IPS-20b (cell line): ENCODE results near the gene PIK3R1.

Source experiments
- H3K27ac ChIP-seq: one replicate; pipeline ENCODE4 v1.5.1; 2013; ENCODE audit warnings: low read length
- H3K27me3 ChIP-seq: 2 replicates; pipeline ENCODE4 v1.6.1; 2013; ENCODE audit warnings: mild to moderate bottlenecking, low read length, inconsistent platforms; ENCODE audit not compliant: insufficient read depth
- H3K36me3 ChIP-seq: 2 replicates; pipeline ENCODE4 v1.6.1; 2013; ENCODE audit warnings: low read depth, mild to moderate bottlenecking, inconsistent platforms, low read length, moderate library complexity; ENCODE audit not compliant: insufficient read depth
- H3K4me1 ChIP-seq: 2 replicates; pipeline ENCODE4 v1.6.1; 2013; ENCODE audit warnings: mild to moderate bottlenecking, control low read depth, inconsistent platforms, low read length, moderate library complexity; ENCODE audit not compliant: insufficient read depth
- H3K4me3 ChIP-seq: 2 replicates; pipeline ENCODE4 v1.5.1; 2013; ENCODE audit warnings: mild to moderate bottlenecking, low read length, inconsistent platforms
- H3K9ac ChIP-seq: 2 replicates; pipeline ENCODE4 v1.6.1; 2013; ENCODE audit warnings: low read depth, mild to moderate bottlenecking, inconsistent platforms, low read length, moderate library complexity
- H3K9me3 ChIP-seq: 2 replicates; pipeline ENCODE4 v1.6.1; 2013; ENCODE audit warnings: mild to moderate bottlenecking, low read depth, low read length, inconsistent platforms; ENCODE audit not compliant: insufficient read depth

The PIK3R1 gene

DNA sequence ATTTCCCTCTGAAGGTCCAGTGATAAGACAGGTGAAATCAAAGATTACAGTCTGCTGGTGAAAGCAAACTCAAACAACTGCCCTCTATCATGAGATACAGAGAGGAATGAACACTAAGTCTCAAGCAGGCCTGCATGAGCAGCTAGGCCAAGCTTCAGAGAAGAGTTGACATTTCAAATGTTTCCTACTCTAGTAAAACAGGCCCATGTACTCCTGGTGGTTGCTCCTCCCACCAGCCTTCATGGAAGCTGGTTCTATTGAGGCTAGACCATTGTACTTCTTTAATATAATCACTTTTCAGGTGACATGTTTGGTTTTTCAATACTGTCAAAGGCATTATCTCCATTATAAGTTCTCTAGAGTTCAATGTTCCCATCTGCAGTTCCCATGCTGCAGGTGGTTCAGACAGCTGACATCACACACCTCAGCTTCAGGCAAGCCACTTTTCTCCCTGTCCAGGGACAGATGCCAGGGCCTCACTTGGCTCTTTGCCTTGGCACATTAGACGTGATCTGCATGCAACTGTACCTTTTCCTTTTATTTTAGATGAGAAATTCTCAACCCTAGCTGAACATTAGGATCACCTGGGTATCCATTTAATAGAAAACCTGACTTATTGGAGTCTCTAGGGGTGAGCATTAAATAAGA, 89.8 kb downstream of the PIK3R1 start:
- Histone ChIP-seq H3K9me3 (no peaks in the 10 kb centered on the region), H3K27ac (no peak overlapping the region), H3K4me3 (no peak overlapping the region), H3K27me3 (no peaks in the 10 kb centered on the region), H3K4me1 (no peaks in the 10 kb centered on the region), H3K9ac (no peak overlapping the region), H3K36me3 (no peaks in the 10 kb centered on the region)

DNA sequence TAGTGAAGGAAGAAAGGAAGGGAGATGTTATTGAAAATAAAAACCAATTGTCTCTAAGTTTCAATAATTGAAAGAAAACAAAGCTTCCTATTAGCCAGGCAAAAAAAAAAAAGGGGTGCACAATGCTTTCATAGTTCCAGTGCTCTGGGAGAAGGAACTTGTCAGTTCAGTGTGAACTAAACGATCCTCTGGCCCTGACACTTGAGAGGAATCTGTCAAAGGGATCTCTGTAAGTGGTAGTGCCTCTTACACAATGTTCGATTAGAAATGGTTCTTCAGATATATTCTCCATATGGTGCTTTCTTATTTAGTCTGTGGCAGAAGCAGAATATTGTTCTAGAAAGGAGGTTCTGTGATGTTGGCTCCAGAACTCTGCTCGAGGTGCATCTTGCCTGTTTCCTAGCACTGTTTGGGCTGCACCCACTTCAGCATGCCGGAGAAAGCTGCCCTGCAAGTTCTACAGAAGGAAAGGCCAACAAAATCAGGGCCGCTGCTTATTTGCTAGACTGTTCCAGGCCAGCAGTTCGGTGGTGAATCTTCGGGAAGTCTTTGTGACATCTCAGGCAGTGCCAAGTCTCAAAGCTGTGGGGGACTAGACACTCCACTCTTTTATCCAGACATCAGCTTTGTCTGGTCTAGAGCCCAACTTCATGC, 90.9 kb downstream of the PIK3R1 start:
- H3K9me3 ChIP-seq, result no peaks in the 10 kb centered on the region
- H3K27me3 ChIP-seq, result no peaks in the 10 kb centered on the region
- no peaks in the 10 kb centered on the region for H3K36me3 ChIP-seq
- H3K9ac ChIP-seq, result no peak overlapping the region
- no peak overlapping the region for H3K4me3 ChIP-seq
- no peak overlapping the region for H3K27ac ChIP-seq
- H3K4me1 ChIP-seq, result no peaks in the 10 kb centered on the region

DNA sequence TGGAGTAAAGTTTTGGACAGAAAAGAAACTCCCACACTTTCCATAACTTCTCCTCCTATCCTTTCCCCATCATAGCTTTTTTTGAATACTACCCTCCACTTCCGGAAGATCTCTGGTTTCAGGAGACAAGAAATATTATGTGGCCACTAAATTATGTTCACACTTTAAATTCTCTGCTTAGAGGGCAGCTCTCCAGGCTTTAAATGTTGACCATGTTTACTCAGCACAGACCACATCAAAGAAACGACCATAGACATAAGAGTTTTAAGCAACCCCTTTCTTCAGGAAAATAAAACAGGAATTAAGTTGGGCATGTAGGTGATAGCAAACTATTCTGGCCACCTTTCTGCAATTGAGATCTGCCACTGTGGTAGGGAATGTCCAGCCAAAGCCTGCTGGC, 97.8 kb downstream of the PIK3R1 start:
- no peak overlapping the region for H3K9ac ChIP-seq
- H3K4me3 ChIP-seq, result no peak overlapping the region
- no peaks in the 10 kb centered on the region for H3K27me3 ChIP-seq
- H3K36me3 ChIP-seq, result no peaks in the 10 kb centered on the region
- no peaks in the 10 kb centered on the region for H3K4me1 ChIP-seq
- H3K9me3 ChIP-seq, result no peaks in the 10 kb centered on the region
- H3K27ac ChIP-seq, result no peak overlapping the region

DNA sequence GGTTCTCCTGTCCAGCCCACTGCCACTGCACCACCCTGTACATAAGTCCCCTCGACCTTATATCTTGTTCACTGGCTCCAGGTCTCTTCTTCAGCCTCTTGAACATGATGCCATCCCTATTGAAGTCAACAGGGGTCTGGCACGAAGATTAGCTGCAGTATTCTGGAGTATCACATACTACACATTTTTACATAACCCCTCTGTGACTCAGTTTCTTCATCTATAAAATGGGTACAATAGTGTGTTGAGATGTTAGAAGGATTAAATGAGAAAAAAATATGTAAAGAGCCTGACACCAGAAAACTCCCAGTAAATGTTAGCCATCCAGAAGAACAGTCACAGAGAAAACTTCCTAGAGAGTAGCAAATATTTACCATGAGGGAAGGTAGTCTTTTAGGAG, 98.9 kb downstream of the PIK3R1 start:
- no peak overlapping the region for H3K9ac ChIP-seq
- no peak overlapping the region for H3K27ac ChIP-seq
- H3K36me3 ChIP-seq, result no peaks in the 10 kb centered on the region
- H3K9me3 ChIP-seq, result no peaks in the 10 kb centered on the region
- no peak overlapping the region for H3K4me3 ChIP-seq
- no peaks in the 10 kb centered on the region for H3K27me3 ChIP-seq
- no peaks in the 10 kb centered on the region for H3K4me1 ChIP-seq

DNA sequence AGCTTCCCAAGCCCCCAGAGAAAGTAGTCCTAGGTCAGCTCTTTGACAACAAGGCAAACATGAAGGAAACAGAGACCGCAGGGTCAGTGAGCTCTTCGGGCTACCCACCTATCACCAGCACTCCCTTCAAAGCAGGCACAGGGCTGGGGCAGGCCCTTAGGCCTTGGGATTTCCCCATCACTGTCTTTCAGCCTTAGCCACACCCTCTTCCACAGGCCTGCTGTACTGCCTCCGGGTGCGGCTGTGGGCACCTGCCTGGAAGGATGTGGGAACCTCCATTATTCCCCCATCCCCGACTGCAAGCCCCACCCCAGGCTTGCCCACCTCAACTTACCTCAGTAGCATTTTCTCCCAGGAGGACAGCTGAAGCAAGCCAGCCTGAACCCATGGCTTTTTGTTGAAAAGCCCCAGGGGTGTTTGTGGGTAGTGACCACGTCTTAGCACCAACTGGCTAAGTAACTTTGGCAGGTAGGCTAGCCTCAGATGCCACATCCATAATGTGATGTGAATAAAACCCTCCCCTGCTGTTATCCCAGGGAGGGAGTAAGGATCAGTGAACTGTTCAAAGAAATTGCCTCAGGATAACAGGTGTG, 100.2 kb downstream of the PIK3R1 start:
- H3K36me3 ChIP-seq, result no peaks in the 10 kb centered on the region
- H3K9ac ChIP-seq, result no peak overlapping the region
- H3K27me3 ChIP-seq, result no peaks in the 10 kb centered on the region
- no peaks in the 10 kb centered on the region for H3K4me1 ChIP-seq
- H3K9me3 ChIP-seq, result no peaks in the 10 kb centered on the region
- no peak overlapping the region for H3K4me3 ChIP-seq
- H3K27ac ChIP-seq, result no peak overlapping the region

DNA sequence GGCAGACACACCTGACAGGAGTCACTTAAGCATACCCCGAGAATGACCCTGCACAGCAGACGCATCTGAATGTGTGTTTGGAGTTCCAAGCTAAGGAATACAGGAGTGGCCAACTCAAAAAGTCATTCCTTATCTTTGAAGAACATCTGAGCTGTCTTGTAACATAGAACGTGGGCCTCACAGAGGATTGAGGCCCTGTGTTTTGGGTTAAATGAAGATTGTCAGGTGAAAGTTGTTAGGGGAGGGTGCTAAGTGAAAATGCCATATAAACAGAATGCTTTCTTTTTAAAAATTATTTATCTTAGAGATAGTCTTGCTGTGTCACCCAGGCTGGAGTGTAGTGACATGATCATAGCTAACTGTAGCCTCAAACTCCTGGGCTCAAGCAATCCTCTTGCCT, 100.9 kb downstream of the PIK3R1 start:
- no peaks in the 10 kb centered on the region for H3K36me3 ChIP-seq
- H3K4me3 ChIP-seq, result no peak overlapping the region
- H3K27ac ChIP-seq, result no peak overlapping the region
- no peaks in the 10 kb centered on the region for H3K4me1 ChIP-seq
- no peaks in the 10 kb centered on the region for H3K9me3 ChIP-seq
- no peak overlapping the region for H3K9ac ChIP-seq
- no peaks in the 10 kb centered on the region for H3K27me3 ChIP-seq

DNA sequence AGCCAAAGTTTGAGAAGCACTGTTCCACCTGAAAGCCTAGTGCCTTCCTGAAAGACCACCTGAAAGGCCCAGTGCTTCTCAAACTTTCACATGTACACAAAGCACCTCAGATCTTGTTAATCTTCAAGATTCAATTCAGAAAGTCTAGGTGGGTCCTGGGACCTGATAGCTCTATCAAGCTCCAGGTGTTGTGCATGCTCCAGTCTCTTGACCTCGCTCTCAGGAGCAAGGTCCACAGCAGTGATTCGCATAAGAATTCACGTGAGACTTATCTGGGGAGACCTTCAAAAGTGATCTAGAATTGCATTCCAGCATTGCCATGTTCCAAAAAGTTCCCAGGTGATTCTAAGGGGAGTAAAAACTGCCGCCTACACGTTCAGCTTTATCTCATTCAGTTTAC, 102.1 kb downstream of the PIK3R1 start:
- Histone ChIP-seq H3K36me3 (no peaks in the 10 kb centered on the region), H3K9me3 (no peaks in the 10 kb centered on the region), H3K9ac (no peak overlapping the region), H3K27me3 (no peaks in the 10 kb centered on the region), H3K4me3 (no peak overlapping the region), H3K27ac (no peak overlapping the region), H3K4me1 (no peaks in the 10 kb centered on the region)

DNA sequence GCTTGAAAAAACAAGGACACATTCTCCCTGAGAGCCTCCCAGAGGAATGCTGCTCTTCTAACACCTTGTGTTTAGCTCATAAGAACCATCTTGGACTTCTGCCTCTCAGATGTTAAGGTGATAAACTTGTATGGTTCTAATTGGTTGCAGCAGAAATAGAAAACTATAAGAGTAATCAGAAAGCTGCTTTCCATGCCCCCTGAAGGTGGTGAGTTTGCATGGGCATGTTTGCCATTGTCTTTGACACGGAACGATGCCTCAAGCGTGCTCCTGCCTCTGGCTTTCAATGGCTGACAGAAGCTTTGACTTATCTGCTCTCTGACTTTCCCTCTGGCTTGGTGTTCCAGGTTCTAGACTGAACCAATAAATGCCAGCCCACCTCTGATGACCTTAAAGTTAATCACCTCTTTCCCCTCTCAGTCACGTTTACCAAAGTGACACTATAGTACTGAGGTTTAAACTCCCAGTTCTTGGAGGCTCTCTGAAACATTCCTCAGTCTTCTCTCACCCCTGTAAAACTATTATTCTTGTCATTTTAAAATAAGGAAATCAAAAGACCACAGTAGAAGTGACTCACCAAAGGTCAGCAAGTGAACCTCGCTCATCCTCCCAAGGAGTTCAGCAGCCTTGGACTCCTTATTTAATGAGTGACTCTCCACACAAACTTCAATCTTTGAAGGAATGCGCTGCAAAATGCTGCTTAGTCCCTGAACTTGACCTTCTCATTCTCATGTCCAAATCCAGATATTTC, 103.6 kb downstream of the PIK3R1 start:
- Histone ChIP-seq H3K9ac (no peak overlapping the region), H3K27me3 (no peaks in the 10 kb centered on the region), H3K36me3 (no peaks in the 10 kb centered on the region), H3K27ac (no peak overlapping the region), H3K4me1 (no peaks in the 10 kb centered on the region), H3K9me3 (no peaks in the 10 kb centered on the region), H3K4me3 (no peak overlapping the region)

DNA sequence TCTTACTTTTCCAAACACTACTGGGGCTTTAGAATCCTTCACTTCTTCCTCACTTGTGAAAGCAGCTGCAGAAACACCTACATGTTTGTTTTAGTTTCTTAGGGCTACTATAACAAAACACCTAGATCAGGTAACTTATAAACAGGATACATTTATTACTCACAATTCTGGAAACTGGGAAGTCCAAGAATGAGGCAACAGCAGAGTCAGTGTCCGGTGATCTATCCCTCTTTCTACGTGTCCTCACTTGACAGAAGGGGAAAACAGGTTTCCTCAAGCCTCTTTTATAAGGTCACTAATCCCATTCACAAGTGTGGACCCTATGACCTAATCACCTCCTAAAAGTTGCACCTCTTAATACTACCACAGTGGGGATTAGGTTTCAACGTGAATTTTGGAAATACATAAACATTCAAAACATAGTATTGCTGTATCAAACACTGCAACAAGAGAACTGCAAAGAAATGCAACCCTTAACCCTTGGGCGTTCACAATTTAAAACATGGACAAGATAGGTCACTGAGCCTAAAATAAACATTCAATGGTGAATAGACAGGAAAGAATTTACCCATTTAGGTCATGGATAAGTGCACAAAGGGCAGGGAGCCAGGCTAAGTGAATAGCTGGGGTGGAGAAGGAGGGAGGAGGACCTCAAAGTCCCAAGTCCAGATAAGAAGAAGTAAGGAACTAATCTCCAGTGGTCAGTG, 104.3 kb downstream of the PIK3R1 start:
- Histone ChIP-seq H3K27me3 (no peaks in the 10 kb centered on the region), H3K9me3 (no peaks in the 10 kb centered on the region; the same call in 1 of the 2 replicates), H3K27ac (no peak overlapping the region), H3K4me3 (no peak overlapping the region), H3K36me3 (no peaks in the 10 kb centered on the region), H3K4me1 (no peaks in the 10 kb centered on the region), H3K9ac (no peak overlapping the region)

DNA sequence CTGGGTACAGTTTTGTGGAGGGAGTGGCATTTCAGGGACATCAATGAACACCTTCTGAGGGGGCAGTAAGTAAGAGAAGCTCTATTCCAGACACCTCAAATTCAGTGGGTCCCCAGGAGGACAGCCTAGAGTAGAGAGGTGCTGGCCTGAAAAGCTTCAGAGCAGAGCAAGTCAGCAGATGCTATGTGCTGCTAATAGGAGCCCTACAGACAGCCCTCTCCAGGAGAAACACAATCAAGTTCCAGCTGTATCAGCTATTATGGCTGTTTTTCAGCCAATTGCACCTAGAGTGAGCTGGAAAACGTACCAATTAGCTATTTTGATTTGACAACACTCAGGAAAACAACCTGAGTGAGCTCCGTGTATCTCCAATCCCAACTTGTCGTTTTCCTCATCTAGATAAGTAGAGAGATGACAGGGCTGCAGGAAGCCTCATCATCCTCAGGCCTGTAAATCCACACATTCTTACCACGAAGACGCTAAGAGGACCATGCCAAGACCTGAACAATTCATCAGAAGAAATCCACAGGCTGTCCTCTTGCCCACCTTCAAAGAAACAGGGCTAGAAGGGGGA, 104.9 kb downstream of the PIK3R1 start:
- Histone ChIP-seq H3K27me3 (no peaks in the 10 kb centered on the region), H3K4me3 (no peak overlapping the region), H3K4me1 (no peaks in the 10 kb centered on the region), H3K9ac (no peak overlapping the region), H3K36me3 (no peaks in the 10 kb centered on the region), H3K27ac (no peak overlapping the region), H3K9me3 (no peaks in the 10 kb centered on the region; the same call in none of the 2 replicates)

DNA sequence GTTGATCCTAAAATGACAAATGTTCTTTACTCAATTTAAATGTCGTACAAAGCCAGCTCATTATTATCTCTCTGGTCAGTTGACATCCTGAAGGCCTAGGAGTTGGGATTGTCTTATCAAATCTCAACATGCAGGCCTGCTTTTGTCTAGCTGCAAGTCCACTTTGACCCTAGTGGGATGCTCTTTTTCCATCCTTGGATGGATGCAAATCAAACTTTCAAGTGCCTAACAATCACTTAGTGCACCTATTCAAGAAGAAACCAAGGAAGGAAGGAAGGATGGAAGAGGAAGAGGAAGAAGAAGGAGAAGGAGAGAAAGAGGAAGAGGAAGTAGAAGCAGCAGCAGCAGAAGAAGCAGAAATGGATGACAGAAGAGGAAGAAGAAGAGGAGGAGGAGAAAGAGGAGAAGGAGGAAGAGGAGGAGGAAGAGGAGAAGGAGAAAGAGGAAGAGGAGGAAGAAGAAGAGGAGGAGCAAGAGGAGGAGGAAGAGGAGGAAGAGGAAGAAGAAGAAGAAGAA, 109.6 kb downstream of the PIK3R1 start:
- Histone ChIP-seq H3K9ac (no peak overlapping the region), H3K4me1 (no peaks in the 10 kb centered on the region)

More for the DNA sequence above, 109.6 kb downstream of the PIK3R1 start:
- Histone ChIP-seq H3K27me3 (no peaks in the 10 kb centered on the region), H3K4me3 (no peak overlapping the region), H3K27ac (no peak overlapping the region), H3K9me3 (no peaks in the 10 kb centered on the region; the same call in none of the 2 replicates), H3K36me3 (no peaks in the 10 kb centered on the region)
